GM23248 (cell line): ENCODE results near the gene SEC24B. TPM values are rescaled to one million over a fixed set of nuclear protein-coding genes. Genes with fewer than 3 reads are reported as not detected.
"Not testable (repeated sequence)": the region's sequence is repeated elsewhere in the genome, so short reads cannot be mapped to it uniquely, and the experiment has no call there.

ENCODE experiments used
- DNase-seq: peaks from one replicate; pipeline ENCODE4 v3.0.0-alpha.2; 2015
- H2AFZ ChIP-seq: fragments of 200-600 bp; sonication (generic); 2 replicates; pipeline ENCODE4 v1.6.1; 2016; ENCODE audit warnings: antibody characterized with exemption
- H3F3A ChIP-seq: fragments of 200-600 bp; sonication (generic); 2 replicates; pipeline ENCODE4 v1.6.1; 2016; ENCODE audit warnings: mild to moderate bottlenecking, antibody characterized with exemption, mixed run types; ENCODE audit not compliant: insufficient read depth
- H3K27ac ChIP-seq: fragments of 200-600 bp; sonication (generic); 2 replicates; pipeline ENCODE4 v1.5.1; 2016; ENCODE audit warnings: mild to moderate bottlenecking
- H3K27me3 ChIP-seq: fragments of 200-600 bp; sonication (generic); replicated peaks from 2 replicates; pipeline ENCODE4 v1.6.1; 2016; ENCODE audit warnings: mild to moderate bottlenecking; ENCODE audit not compliant: insufficient read depth
- H3K36me3 ChIP-seq: fragments of 200-600 bp; sonication (generic); 2 replicates; pipeline ENCODE4 v1.6.1; 2016; ENCODE audit warnings: low read depth, mild to moderate bottlenecking
- H3K4me1 ChIP-seq: fragments of 200-600 bp; sonication (generic); 2 replicates; pipeline ENCODE4 v1.6.1; 2016; ENCODE audit warnings: mild to moderate bottlenecking; ENCODE audit not compliant: insufficient read depth
- H3K4me2 ChIP-seq: fragments of 200-600 bp; sonication (generic); one replicate; pipeline ENCODE4 v1.6.1; 2016; ENCODE audit warnings: mild to moderate bottlenecking; ENCODE audit not compliant: unreplicated experiment
- H3K4me3 ChIP-seq: fragments of 200-600 bp; sonication (generic); 2 replicates; pipeline ENCODE4 v1.5.1; 2016; ENCODE audit warnings: mild to moderate bottlenecking
- H3K79me2 ChIP-seq: fragments of 200-600 bp; sonication (generic); 2 replicates; pipeline ENCODE4 v1.6.1; 2016; ENCODE audit warnings: mild to moderate bottlenecking; ENCODE audit not compliant: insufficient read depth
- H3K9ac ChIP-seq: fragments of 200-600 bp; sonication (generic); 2 replicates; pipeline ENCODE4 v1.6.1; 2016; ENCODE audit warnings: mild to moderate bottlenecking
- H3K9me2 ChIP-seq: fragments of 200-600 bp; sonication (generic); 2 replicates; pipeline ENCODE4 v1.6.1; 2016; ENCODE audit warnings: mixed run types, mild to moderate bottlenecking, moderate library complexity; ENCODE audit not compliant: insufficient read depth
- H3K9me3 ChIP-seq: fragments of 200-600 bp; sonication (generic); one replicate; pipeline ENCODE4 v1.6.1; 2017; ENCODE audit warnings: low read depth
- H4K20me1 ChIP-seq: fragments of 200-600 bp; sonication (generic); 2 replicates; pipeline ENCODE4 v1.6.0; 2016; ENCODE audit not compliant: insufficient read depth
- EZH2 ChIP-seq: fragments of 200-600 bp; sonication (generic); IDR thresholded peaks from 2 replicates; pipeline ENCODE4 v1.6.1; 2018; ENCODE audit warnings: antibody characterized with exemption, mild to moderate bottlenecking; ENCODE audit not compliant: insufficient read depth, poor library complexity, severe bottlenecking
- EZH2phosphoT487 ChIP-seq: fragments of 200-600 bp; sonication (generic); IDR thresholded peaks from 2 replicates; pipeline ENCODE4 v1.6.1; 2018; ENCODE audit warnings: antibody characterized with exemption, moderate library complexity, mild to moderate bottlenecking, low read depth; ENCODE audit not compliant: insufficient read depth
- WGBS, 2 experiments: methylation state at CpG; one replicate each; pipeline ENCODE4 v1.1.6; 2015 to 2017; ENCODE audit warnings: low lambda C conversion rate in 2 of 2, low coverage in 1 of 2; ENCODE audit errors: missing lambda C conversion rate in 2 of 2; 5-methylcytosine and 5-hydroxymethylcytosine counted together
- in situ Hi-C: fragments of 300-500 bp; cut with MboI; formaldehyde crosslinking; loops from 2 replicates; pipeline ENCODE4 v1.15.0; 2020
- polyA plus RNA-seq: library from polyadenylated mRNA; unstranded; fragments of >200 nt; fragmentation: Nextera tagmentation; extraction: Ambion mirVana; gene quantifications from 2 replicates; pipeline ENCODE4 v1.2.1, GENCODE V29; 2016
- total RNA-seq: library from RNA; depleted of rRNA; stranded (reverse); fragments of >200 nt; shearing (Covaris generic); gene quantifications from 2 replicates; pipeline ENCODE4 v1.2.3, GENCODE V29; 2014

Gene SEC24B
- total and polyA plus RNA-seq, 2 experiments from 2014 or later, result 20.3 to 26.6 TPM

GRCh38 chr4:109506890-109507289, 73.3 kb downstream of the SEC24B start:
- H2AFZ ChIP-seq, result no peak overlapping the region
- in situ Hi-C loops, result no loop called here
- H3K79me2 ChIP-seq, result peaks cover 53% of the 10 kb centered on the region
- no peaks in the 10 kb centered on the region for H3K27me3 ChIP-seq
- H3K9me3 ChIP-seq, result no peaks in the 10 kb centered on the region
- TF ChIP-seq EZH2phosphoT487, result no peak
- no peak for TF ChIP-seq EZH2
- DNase-seq, result no peak
- H3K9ac ChIP-seq, result no peak overlapping the region
- H3K36me3 ChIP-seq, result peaks cover 73% of the 10 kb centered on the region
- no peak overlapping the region for H3K4me3 ChIP-seq
- H3K4me1 ChIP-seq, result no peaks in the 10 kb centered on the region
- 0 out of 2 replicates have a peak, but pooled peaks cover 6% of the 10 kb centered on the region for H3F3A ChIP-seq
- no peaks in the 10 kb centered on the region for H4K20me1 ChIP-seq
- no peak overlapping the region for H3K27ac ChIP-seq
- no peak overlapping the region for H3K4me2 ChIP-seq
- no peaks in the 10 kb centered on the region for H3K9me2 ChIP-seq

GRCh38 chr4:109510687-109511086, 77.1 kb downstream of the SEC24B start:
- H3K27ac ChIP-seq, result no peak overlapping the region
- H3K79me2 ChIP-seq, result peaks cover 26% of the 10 kb centered on the region
- TF ChIP-seq EZH2phosphoT487 (no peak), EZH2 (no peak)
- H3K4me3 ChIP-seq, result no peak overlapping the region
- H4K20me1 ChIP-seq, result no peaks in the 10 kb centered on the region
- no peaks in the 10 kb centered on the region for H3K9me3 ChIP-seq
- H3K9ac ChIP-seq, result no peak overlapping the region
- peaks cover 63% of the 10 kb centered on the region for H3K36me3 ChIP-seq
- DNase-seq, result no peak
- 94 to 96% methylated on average over 2 of the region's 2 CpGs for WGBS, 2 experiments
- H3F3A ChIP-seq, result 0 out of 2 replicates have a peak, but pooled peaks cover under 1% of the 10 kb centered on the region
- H3K9me2 ChIP-seq, result no peaks in the 10 kb centered on the region
- no peaks in the 10 kb centered on the region for H3K27me3 ChIP-seq
- H3K4me2 ChIP-seq, result no peak overlapping the region
- no peak overlapping the region for H2AFZ ChIP-seq
- H3K4me1 ChIP-seq, result no peaks in the 10 kb centered on the region
- in situ Hi-C loops, result no loop called here

GRCh38 chr4:109511414-109511813, 77.8 kb downstream of the SEC24B start:
- Histone ChIP-seq H3K4me3 (no peak overlapping the region), H3K27ac (no peak overlapping the region), H3K27me3 (no peaks in the 10 kb centered on the region), H3K79me2 (peaks cover 21% of the 10 kb centered on the region; the same call in 1 of the 2 replicates), H3K4me2 (no peak overlapping the region), H2AFZ (no peak overlapping the region), H3K9me2 (no peaks in the 10 kb centered on the region), H3K9ac (no peak overlapping the region), H3F3A (no peaks in the 10 kb centered on the region), H3K36me3 (peaks cover 62% of the 10 kb centered on the region), H3K9me3 (no peaks in the 10 kb centered on the region), H4K20me1 (no peaks in the 10 kb centered on the region), H3K4me1 (no peaks in the 10 kb centered on the region)
- no peak for DNase-seq
- in situ Hi-C loops, result no loop called here
- TF ChIP-seq EZH2 (no peak), EZH2phosphoT487 (no peak)
- WGBS, 2 experiments, result 32 to 36% methylated on average over 2 of the region's 2 CpGs

GRCh38 chr4:109513368-109513767, 79.8 kb downstream of the SEC24B start:
- H3F3A ChIP-seq, DNase-seq, H3K27ac ChIP-seq, H4K20me1 ChIP-seq, H3K9ac ChIP-seq, H3K4me2 ChIP-seq, H3K9me3 ChIP-seq, H3K4me3 ChIP-seq, H2AFZ ChIP-seq, in situ Hi-C loops, H3K27me3 ChIP-seq, H3K4me1 ChIP-seq, H3K9me2 ChIP-seq: not testable (repeated sequence)
- H3K79me2 ChIP-seq, result peaks cover 19% of the 10 kb centered on the region; the same call in 1 of the 2 replicates
- H3K36me3 ChIP-seq, result peaks cover 59% of the 10 kb centered on the region
- 93 to 95% methylated on average over 12 of the region's 12 CpGs for WGBS, 2 experiments

GRCh38 chr4:109532182-109532581, 98.6 kb downstream of the SEC24B start:
- no peaks in the 10 kb centered on the region; the same call in 1 of the 2 replicates for H3F3A ChIP-seq
- in situ Hi-C loops, result no loop called here
- H3K36me3 ChIP-seq, result peaks cover 89% of the 10 kb centered on the region
- no peaks in the 10 kb centered on the region for H3K79me2 ChIP-seq
- no peaks in the 10 kb centered on the region for H3K9me2 ChIP-seq
- no peak overlapping the region for H3K4me3 ChIP-seq
- no peak overlapping the region for H3K4me2 ChIP-seq
- no peaks in the 10 kb centered on the region for H4K20me1 ChIP-seq
- DNase-seq, result no peak
- TF ChIP-seq EZH2 (no peak), EZH2phosphoT487 (no peak)
- no peaks in the 10 kb centered on the region for H3K9me3 ChIP-seq
- H3K9ac ChIP-seq, result no peak overlapping the region
- H3K4me1 ChIP-seq, result no peaks in the 10 kb centered on the region
- no peak overlapping the region for H2AFZ ChIP-seq
- no peaks in the 10 kb centered on the region for H3K27me3 ChIP-seq
- H3K27ac ChIP-seq, result no peak overlapping the region
